DND-41 (cell line): ENCODE measurements around the gene KRTAP5-6.
"Not testable (repeated sequence)": the region's sequence is repeated elsewhere in the genome, so short reads cannot be mapped to it uniquely, and the experiment has no call there.

Experiments
- EZH2 ChIP-seq: IDR thresholded peaks from 3 replicates; pipeline ENCODE4 v1.6.1; 2012; ENCODE audit warnings: borderline replicate concordance, low read depth, mild to moderate bottlenecking, moderate library complexity, low read length, inconsistent platforms; ENCODE audit not compliant: severe bottlenecking
- TF ChIP-seq, protein P1 (sequence below): IDR thresholded peaks from 2 replicates; pipeline ENCODE4 v1.5.1; 2012; ENCODE audit warnings: borderline replicate concordance, low read length, moderate library complexity, mild to moderate bottlenecking; ENCODE audit not compliant: poor library complexity, severe bottlenecking; ENCODE audit errors: extremely low read depth

DNA sequence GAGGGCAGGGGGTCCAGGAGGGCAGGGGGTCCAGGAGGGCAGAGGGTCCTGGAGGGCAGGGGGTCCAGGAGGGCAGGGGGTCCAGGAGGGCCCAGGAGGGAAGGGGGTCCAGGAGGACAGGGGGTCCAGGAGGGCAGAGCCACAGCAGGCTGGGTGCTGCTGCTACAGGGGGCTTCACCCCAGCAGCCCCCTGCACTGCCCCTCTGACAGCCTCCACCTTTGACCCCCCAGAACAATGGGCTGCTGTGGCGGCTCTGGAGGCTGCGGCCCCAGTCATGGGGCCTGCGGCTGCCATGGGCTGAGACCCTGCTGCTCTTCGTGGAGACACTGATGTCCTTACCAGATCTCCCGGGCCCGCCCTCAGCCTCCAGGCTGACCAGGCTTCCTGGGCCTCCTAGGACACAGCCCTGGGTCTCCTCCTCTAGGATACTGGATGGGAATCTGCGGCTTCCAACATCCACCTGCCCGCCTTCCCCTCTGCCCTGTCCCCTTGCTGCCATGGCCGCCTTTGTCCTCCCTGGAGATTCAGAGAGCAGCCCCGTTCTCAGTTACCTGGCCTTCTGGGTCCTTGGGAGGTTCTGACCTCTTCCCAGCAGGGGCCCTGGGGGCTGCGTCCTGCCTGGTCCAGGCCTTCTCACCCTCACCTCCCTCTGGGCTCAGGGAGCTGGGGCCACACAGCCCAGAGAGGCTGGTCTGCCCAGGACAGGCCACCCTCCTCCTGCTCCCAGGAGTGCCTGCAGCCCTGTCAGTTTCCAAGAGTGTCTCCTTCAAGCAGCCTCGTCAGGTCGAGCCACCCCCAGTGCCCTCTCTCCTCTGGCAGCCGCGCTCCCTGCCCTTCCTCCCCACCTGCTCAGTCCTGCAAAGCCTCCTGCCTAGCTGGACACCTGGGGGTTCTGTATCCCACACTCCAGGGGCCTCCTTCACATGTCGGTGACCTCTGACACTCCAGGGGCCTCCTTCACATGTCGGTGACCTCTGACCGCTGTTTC lies 11.8 kb upstream of the KRTAP5-6 start:
- TF ChIP-seq, protein P1, sequence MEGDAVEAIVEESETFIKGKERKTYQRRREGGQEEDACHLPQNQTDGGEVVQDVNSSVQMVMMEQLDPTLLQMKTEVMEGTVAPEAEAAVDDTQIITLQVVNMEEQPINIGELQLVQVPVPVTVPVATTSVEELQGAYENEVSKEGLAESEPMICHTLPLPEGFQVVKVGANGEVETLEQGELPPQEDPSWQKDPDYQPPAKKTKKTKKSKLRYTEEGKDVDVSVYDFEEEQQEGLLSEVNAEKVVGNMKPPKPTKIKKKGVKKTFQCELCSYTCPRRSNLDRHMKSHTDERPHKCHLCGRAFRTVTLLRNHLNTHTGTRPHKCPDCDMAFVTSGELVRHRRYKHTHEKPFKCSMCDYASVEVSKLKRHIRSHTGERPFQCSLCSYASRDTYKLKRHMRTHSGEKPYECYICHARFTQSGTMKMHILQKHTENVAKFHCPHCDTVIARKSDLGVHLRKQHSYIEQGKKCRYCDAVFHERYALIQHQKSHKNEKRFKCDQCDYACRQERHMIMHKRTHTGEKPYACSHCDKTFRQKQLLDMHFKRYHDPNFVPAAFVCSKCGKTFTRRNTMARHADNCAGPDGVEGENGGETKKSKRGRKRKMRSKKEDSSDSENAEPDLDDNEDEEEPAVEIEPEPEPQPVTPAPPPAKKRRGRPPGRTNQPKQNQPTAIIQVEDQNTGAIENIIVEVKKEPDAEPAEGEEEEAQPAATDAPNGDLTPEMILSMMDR = not testable (repeated sequence)
- not testable (repeated sequence) for TF ChIP-seq EZH2
